NCI-H446 (cell line): ENCODE measurements around the gene HAPLN2.

Experiments used
- DNase-seq, 2 experiments: peaks; one replicate each; lab custom pipeline; 2025; lab: John Stamatoyannopoulos, UW

The HAPLN2 gene

GRCh38 chr1:156645056-156645455 lies 25.8 kb downstream of the HAPLN2 start:
- DNase-seq = no peak

GRCh38 chr1:156645666-156646065 lies 26.5 kb downstream of the HAPLN2 start:
- DNase-seq = no peak

DNA sequence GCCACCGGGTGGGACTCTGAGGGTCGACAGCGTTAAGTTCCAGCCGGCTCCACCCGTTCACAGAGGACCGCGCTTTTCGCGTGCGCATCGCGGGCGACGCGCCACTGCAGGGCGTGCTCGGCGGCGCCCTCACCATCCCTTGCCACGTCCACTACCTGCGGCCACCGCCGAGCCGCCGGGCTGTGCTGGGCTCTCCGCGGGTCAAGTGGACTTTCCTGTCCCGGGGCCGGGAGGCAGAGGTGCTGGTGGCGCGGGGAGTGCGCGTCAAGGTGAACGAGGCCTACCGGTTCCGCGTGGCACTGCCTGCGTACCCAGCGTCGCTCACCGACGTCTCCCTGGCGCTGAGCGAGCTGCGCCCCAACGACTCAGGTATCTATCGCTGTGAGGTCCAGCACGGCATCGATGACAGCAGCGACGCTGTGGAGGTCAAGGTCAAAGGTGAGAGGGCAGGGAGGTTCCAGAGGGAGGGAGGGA lies 27.6 kb downstream of the HAPLN2 start:
- no peak for DNase-seq

GRCh38 chr1:156647351-156647750 lies 28.1 kb downstream of the HAPLN2 start:
- DNase-seq = no peak

DNA sequence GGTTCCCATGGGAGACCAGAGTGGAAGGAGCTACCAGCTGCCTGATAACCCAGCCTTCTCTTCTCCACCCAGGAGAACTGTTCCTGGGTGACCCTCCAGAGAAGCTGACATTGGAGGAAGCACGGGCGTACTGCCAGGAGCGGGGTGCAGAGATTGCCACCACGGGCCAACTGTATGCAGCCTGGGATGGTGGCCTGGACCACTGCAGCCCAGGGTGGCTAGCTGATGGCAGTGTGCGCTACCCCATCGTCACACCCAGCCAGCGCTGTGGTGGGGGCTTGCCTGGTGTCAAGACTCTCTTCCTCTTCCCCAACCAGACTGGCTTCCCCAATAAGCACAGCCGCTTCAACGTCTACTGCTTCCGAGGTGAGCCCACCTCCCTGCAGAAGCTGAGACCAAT lies 29.3 kb downstream of the HAPLN2 start:
- DNase-seq = peak in 1 of 2 experiments; percentile 25

- peak in 1 of 2 experiments; percentile 72 for DNase-seq
Measured at GRCh38 chr1:156648951-156649350, 29.7 kb downstream of the HAPLN2 start.

DNA sequence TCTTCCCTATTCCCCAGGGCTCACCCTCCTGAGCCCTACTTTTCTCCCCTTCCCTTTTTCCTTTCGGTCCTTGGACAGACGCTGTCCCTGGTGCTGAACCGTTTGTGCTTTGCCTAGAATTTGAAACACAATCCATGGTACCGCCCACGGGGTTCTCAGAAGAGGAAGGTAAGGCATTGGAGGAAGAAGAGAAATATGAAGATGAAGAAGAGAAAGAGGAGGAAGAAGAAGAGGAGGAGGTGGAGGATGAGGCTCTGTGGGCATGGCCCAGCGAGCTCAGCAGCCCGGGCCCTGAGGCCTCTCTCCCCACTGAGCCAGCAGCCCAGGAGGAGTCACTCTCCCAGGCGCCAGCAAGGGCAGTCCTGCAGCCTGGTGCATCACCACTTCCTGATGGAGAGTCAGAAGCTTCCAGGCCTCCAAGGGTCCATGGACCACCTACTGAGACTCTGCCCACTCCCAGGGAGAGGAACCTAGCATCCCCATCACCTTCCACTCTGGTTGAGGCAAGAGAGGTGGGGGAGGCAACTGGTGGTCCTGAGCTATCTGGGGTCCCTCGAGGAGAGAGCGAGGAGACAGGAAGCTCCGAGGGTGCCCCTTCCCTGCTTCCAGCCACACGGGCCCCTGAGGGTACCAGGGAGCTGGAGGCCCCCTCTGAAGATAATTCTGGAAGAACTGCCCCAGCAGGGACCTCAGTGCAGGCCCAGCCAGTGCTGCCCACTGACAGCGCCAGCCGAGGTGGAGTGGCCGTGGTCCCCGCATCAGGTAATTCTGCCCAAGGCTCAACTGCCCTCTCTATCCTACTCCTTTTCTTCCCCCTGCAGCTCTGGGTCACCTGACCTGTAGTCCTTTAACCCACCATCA lies 33.1 kb downstream of the HAPLN2 start:
- DNase-seq = no peak

- no peak for DNase-seq
Measured at GRCh38 chr1:156652992-156653355, 33.8 kb downstream of the HAPLN2 start.

DNA sequence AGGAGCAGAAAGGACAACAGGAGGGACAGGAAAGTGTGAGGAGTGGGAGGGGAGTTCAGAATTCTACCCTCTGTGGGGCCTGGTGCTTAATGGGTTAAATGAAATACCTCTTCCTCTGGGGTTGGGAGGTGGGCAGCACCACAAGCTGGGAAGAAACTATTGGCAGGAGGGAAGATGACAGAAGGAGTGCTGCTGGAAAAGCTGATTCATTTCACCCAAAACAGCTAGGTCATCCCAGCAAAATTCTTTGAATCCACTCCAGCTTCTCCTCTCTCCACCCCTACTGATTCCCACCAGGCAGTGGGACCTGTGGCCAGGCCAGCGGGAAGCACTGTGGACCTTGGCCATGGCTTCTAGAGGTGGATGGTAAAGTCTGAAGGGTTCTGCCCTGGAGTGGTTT lies 35.5 kb downstream of the HAPLN2 start:
- DNase-seq = peak; percentile 42 to 85

DNA sequence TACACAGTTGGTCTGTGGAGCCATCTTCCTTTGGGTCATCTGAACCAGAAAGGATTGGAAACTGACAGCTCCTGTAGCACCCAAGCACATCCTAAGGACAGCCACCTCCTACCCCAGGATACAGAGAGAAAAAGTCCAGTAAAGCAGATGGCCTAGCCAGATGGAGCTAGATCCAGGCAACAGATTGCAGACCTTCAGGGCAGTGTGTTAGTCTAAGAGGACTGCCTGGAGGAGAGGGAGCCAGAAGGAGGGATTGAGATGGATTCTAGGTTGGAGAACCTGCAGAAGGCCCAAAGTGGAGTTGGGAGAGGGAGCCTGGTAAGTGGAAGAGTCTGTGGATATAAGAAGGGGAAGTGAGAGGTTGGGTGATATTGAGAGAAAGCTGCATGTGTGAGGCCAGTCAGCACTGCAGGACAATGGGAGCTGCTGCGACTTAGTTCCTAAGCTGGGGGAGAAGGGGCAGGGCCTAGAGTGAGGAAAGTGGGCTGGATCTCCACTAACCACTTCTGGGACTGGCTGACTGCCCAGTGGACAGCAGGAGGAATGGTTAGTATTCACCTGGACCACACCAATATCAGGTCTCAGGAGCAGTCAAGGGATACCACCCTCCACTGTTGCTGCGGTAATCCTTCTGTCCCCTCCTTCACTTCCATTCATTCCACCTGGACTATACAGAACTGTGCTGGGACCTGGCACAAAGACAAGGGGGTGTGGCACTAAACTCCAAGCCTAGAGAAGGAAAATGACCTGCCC lies 36.1 kb downstream of the HAPLN2 start:
- DNase-seq = peak; percentile 35 to 70

- DNase-seq = no peak
Measured at GRCh38 chr1:156655904-156656516, 36.8 kb downstream of the HAPLN2 start.

- peak in 1 of 2 experiments; percentile 83 for DNase-seq
Measured at GRCh38 chr1:156656806-156657740, 37.9 kb downstream of the HAPLN2 start.

GRCh38 chr1:156657741-156658319 lies 38.6 kb downstream of the HAPLN2 start:
- no peak for DNase-seq

DNA sequence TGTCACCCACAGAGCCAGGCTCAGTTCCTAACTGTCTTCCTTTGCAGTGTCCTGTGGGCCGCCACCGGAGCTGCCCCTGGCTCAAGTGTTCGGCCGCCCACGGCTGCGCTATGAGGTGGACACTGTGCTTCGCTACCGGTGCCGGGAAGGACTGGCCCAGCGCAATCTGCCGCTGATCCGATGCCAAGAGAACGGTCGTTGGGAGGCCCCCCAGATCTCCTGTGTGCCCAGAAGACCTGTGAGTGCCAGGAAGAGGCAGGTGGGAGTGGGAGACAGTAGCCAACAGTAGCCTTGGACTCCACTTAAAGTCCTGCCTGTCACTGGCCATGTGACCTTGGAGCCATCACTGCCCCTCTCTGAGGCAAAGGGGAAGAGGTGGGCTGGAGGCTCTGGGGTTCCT lies 39.3 kb downstream of the HAPLN2 start:
- DNase-seq = no peak

GRCh38 chr1:156658945-156659574 lies 39.8 kb downstream of the HAPLN2 start:
- DNase-seq = no peak

DNA sequence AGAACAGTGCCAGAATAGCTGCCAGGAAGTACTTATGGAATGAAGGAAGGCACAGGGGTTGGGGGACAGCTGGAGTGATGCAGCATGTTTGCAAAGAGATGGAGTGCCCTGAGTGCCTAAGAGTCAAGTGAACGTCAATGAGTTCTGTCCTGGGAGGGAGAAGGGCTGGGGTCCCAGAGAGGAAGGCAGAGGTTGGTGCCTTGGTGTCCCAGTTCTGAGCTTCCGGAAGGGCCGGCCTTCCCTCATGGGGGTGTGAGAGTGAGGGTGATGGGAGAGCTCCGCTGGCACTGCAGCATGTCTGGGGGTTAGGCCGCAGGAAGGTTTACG lies 40.4 kb downstream of the HAPLN2 start:
- DNase-seq = no peak

DNA sequence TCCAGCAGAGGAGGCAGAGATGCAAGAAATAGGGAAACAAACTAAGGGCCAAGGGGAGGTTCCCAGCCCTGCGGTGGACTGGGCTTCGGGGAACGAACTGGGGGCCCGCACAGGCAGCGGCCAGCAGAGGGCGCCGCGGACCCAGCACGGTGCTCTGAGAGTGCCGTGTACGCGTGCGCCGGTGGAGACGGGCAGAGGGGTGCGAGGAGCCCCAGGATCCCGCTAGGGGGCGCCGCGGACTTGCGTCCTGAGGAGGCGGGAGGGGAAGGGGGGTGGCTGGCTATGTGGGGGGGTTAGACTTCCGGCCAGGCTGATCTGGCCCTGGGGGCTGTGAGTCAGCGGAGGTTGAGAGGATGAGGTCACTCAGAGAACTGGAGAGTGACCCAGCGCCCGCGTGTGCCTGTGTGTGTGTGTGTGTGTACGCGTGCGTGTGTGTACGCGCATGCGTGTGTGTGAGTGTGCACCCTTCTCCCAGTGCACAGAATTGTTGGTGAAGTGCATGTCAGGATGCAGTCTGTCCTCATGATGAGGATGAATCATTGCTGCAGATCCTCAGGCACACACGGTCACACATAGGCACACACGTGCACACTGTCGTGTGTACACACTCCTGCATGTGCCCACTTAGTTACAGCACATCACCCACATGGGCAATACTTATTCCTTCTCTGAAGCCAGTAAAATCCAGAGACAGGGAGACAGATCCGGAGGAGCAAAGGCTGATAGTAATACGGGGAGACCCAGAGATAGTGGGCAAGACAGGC lies 41.0 kb downstream of the HAPLN2 start:
- peak; percentile 89 to 97 for DNase-seq

DNA sequence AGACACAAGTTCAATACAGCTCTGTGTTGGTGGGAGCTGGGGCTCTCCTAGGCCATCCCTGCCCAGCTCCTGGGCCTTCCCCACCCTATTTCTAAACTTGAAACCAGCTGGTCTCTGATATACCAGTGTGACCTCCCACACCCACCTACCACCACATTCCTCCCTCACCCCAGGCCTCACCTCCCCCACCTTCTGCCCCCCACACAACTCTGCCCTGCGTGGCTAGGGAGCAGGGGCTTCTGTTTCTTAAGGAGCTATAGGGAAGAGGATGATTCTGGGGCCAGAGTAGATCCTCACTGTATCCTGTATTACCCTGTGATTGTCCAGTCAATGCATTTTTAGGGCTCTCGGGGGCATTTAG lies 41.5 kb downstream of the HAPLN2 start:
- DNase-seq = no peak

DNA sequence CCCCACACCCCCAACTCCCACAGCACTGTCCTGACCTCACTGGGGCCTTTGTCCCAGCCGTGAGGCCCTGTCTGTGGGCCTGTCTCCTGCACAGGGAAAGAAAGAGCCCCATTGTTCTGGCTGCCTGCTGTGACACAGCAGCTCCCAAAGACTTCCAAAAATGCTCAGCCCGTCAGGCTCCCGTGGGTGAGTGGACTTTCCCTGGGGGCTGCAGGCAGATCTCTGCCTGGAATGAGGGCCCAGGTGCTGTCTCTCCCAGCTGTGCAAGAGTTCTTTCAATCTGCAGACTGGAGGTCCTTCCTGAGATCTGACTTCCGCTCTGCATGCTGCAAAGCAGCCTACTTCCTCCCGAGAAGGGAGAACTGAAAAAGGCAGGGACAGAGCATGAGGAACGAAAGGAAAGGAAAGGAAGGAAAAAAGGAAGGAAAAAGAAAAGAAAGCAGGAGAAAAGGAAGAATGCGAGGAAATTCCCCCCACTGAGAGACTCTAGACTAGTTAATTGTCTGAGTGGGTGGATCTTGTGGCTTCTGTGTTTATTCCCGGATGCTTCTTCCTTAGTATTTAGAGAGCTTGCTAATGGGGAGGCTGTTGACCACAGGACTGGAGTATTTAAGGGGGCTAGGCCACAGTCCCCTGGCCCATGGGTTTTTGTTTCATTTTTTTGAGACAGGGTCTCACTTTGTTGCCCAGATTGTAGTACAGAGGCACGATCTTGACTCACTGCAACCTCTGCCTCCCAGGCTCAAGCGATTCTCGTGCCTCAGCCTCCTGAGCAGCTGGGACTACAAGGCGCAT lies 43.0 kb downstream of the HAPLN2 start:
- no peak for DNase-seq

DNA sequence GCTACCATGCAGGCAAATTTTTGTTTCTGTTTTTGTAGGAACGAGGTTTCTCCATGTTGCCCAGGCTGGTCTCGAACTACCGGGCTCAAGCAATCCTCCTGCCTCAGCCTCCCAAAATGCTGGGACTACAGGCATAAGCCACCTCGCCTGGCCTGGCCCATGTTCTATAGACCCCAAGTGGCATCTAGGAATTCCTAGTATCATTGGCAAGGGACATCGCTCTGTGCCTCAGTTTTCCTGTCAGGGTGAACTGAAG lies 43.5 kb downstream of the HAPLN2 start:
- no peak for DNase-seq
